Kidney tubule cell (primary cell): Measurements from ENCODE around the gene ARHGEF28.

Experiments used
- DNase-seq: peaks from one replicate; pipeline ENCODE4 v3.0.0-alpha.2; 2018; ENCODE audit warnings: low spot score

ARHGEF28 gene

GRCh38 chr5:73964352-73964865 lies 338.4 kb downstream of the ARHGEF28 start:
- no peak for DNase-seq

- DNase-seq: no peak
Measured at GRCh38 chr5:73966451-73966850, 340.5 kb downstream of the ARHGEF28 start.

DNA sequence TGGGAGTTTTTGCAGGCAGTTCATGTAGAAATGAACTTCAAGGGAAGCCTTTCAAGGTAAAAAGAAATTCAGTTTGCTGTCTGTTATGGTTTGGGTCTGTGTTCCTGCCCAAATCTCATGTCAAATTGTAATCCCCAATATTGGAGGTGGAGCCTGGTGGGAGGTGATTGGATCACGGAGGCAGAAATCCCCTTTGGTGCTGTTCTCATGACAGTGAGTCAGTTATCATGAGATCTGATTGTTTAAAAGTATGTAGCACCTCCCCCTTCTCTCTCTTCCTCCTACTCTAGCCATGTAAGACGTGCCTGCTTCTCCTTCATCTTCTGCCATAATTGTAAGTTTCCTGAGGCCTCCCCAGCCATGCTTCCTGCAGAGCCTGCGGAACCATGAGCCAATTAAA lies 341.4 kb downstream of the ARHGEF28 start:
- DNase-seq: peak; percentile 52

DNA sequence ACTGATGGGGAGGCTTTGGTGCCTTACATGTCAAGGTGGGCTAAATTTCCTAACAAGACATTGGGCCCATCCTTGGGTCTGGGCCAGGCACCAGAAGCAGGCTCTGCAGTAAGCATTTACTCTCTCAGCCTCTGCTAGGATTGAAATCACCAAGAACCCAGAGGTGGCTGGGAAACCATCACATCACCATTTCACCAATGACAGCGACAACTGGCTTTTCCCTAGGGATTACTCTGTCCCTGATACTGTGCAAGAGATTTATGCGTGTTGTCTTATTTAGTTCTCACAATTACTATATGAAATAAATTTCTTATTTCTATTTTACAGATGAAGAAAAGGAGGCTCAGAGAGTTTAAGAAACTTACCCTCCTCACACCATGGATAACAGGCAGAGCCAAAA lies 342.2 kb downstream of the ARHGEF28 start:
- no peak for DNase-seq

DNA sequence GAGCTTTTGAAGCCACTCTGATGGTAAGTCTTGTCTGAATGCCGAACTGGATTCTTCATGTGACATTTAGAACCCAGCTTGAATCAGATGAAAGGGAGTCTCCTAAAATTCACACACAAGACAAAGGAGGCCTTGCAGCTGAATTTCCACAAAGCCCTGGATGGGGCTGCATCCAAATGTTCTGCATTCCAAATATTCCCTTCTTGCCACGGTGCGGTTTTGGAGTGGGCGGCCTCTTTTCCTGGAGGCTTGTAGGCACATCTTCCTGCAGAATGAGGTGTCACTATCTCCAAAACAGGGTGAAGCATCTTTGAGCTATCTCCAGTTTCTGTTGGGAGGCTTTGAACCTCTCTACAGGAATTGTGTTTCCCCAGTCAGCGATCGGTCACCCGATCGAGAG lies 342.7 kb downstream of the ARHGEF28 start:
- DNase-seq: no peak

DNA sequence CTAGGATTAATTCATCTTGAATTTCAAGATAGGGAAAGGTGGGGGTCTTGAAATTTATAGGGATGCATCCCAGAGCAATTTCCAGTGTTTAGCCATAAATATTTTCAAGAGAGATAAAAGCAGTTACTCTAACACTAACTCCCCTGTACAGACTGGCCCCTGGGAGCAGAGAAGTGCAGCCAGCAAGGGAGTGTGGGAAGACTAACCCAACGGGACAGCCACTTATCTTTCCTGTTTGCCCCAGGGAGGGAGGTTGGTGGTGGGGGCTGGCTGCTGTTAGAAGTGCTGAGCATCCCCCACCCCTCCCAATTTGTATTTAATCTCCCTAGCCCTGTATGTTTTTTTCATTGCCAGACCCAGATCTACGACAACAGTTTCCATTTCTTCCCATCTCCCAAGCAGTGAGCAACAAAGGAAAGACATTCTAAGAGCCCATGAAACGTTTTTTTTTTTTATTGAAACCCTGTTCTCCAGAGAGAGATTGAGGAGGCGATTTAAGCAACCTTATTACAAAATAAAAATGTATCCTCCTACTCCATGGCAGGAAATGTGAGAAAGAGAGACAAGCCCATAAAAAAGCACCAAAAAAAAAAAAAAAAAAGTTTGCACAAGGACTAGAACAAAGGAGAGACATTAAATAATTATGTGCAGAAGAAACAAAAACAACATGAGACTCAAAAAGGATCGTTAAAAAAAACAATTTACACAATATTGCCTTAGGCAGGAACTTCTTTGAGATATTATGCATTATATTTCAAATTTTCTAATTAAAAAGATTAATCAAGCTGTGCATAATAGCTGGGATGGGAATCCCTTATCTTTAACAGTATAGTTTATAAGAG lies 343.4 kb downstream of the ARHGEF28 start:
- DNase-seq: no peak

DNA sequence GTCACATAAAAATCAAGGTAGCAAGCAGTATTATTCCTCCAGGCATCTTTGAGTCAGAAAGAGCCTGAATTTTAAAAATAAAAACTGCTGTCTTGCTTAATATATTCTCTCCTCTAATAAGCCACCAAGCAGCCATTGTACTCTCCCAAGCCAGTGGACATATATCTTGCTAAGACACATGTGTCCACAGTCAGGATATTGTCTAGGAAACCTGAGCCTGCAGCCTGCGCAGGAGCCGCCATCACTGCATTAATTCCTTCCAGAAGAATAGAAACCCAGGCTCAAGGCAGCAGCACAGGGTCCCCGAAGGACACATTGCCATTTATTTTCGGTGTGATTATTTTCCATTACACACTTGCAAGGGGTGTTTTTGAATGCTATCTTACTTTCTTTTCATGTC lies 345.3 kb downstream of the ARHGEF28 start:
- DNase-seq: no peak

- DNase-seq: no peak
Measured at GRCh38 chr5:73973135-73973534, 347.1 kb downstream of the ARHGEF28 start.

DNA sequence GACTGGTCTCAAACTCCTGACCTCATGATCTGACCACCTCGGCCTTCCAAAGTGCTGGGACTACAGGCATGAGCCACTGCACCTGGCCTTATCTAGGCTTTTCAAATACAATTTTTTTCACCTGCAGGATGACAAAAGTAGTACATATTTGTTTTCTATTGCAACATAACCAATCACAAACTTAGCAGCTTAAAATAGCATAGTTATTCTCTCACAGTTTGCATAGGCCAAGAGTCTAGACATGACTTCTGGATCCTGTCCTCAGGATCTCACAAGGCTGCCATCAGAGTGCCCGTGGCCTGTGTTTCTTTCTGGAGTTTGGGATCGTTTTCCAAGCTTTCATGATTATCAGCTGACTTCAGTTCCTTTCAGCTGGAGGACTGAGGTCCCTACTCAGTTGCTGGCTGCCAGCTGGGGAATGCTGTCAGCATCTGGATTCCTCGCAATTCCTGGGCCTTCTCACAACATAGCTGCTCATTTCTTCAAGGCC lies 348.9 kb downstream of the ARHGEF28 start:
- no peak for DNase-seq

DNA sequence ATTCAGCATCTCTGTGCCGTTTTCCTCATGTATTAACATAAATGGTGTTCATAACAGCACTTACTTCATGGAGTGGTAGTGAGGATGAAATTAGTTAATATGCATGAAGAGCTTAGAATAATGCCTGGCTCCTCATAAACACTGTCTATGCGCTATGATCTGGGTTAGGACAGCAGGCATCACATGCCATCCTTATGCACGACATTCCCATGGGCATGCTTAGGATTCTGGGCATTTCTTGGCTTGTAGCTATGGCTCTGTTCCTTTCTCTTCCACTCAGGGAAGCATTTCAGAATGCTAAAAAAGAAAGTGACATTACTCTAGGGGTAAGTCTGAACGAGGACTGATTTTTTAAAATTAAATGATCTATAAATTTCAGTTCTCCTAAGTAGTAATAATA lies 349.8 kb downstream of the ARHGEF28 start:
- DNase-seq: no peak

DNA sequence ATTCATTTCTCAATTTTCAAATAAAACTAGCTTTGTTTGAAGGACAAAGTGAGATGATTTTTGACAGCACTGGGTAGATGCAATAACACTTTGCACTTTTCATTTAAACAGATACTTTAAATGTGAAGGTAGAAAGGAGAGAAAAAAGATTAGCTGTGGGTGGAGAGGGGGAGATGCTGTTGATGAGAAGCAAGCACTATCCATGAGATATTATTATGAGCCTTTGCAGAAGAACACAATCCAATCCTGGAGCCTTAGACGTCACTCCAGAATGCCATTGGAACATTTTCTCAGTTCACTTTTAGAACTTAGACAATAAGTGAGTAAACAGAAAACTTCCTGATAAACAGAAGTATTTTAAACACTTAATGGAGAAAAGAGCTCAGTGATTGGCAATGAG lies 351.1 kb downstream of the ARHGEF28 start:
- DNase-seq: no peak

GRCh38 chr5:73979321-73979720 lies 353.3 kb downstream of the ARHGEF28 start:
- DNase-seq: no peak

GRCh38 chr5:73981704-73982103 lies 355.7 kb downstream of the ARHGEF28 start:
- DNase-seq: no peak

- peak; percentile 9 for DNase-seq
Measured at GRCh38 chr5:73983644-73984043, 357.6 kb downstream of the ARHGEF28 start.

DNA sequence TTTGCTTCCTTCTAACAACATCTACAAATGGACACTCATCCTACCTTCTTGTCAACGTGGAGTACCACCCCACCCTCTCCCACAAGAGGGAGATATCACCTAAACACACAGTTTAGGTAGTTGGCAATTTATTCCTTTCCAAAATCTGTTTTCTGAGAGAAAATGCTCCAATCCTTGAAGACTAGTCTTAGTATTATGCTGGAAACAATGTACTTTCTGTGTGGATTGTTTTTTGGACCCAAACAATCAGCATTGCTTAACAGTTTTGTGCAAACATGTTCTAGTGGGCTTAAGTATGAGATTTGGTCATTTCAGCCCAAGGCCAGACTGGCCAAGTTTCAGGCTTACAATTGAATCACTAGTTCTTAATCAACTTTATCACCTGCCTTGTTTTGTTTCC lies 359.1 kb downstream of the ARHGEF28 start:
- peak; percentile 53 for DNase-seq

DNA sequence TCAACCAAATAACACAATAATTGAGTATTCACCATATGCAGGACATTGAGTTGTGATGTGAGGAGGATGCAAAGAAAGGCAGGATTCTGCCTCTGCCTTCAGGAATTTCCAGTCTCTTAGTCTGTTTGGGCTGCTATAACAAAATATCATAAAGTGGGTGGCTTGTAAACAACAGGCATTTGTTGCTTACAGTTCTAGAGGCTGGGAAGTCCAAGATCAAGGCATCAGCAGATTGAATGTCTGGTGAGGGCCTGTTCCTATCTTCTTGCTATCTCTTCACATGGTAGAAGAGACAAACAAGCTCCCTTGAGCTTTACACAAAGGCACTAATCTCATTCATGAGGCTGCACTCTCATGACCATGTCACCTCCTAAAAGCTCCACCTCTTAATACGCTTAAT lies 360.7 kb downstream of the ARHGEF28 start:
- DNase-seq: no peak

DNA sequence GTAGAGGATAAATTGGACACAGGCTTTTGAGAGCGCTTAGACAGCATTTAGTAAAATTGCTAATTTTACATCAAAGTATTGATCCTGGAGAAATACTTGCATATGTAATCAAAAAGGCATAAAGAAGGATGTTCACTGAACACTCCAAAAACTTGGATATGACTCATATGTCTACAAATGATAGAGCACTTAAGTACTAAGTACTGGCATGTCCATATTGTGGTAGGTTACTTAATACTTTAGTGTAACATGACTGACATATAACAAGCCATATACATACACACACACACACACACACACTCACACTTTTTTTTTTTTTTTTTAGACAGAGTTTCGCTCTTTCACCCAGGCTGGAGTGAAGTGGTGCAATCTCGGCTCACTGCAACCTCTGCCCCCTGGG lies 361.9 kb downstream of the ARHGEF28 start:
- no peak for DNase-seq

DNA sequence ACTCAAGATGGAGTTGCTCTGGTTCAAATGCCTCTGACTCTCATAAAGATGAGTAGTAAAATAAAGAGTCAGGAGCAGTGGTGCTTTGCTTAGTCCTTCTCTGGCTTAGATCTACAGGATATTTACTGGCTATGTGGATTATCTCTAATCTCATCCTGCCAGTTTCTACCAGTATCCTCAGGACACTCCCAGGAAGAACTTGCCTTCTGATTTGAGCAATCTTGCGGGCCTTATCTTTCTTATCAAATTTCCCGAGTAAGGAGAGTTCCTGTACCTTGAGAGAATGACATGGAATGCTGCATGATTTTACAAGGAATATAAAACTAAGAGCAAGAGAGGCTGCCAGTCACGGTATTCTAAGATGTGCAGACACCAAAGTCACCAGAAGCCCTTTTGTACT lies 364.0 kb downstream of the ARHGEF28 start:
- no peak for DNase-seq
